Measurements from ENCODE around the gene DLG3. TPM values are rescaled to one million over a fixed set of nuclear protein-coding genes. Genes with fewer than 3 reads are reported as not detected.

DLG3 gene
- total RNA-seq, 1 experiment from 2014 or later = 48.4 TPM

- DNase-seq (ENCODE audit: low read depth, low spot score) = no peak
- ChIA-PET RAD21 (ENCODE audit: low non-redundant PET in 1 of 2, low total read pairs in 2 of 2, uncharacterized antibody in 2 of 2, unreplicated experiment in 2 of 2) (no interaction called here), CTCF (no interaction called here), POLR2A (no interaction called here)
- no TSS peak for BruUV-seq (replicated peaks)
- Histone ChIP-seq H3K36me3 (ENCODE audit: control insufficient read depth in 1 of 2, insufficient read depth in 2 of 2, low read length in 2 of 2) (peaks cover 1 to 4% of the 10 kb centered on the region in 2 experiments; a peak in 2 of 4 replicates), H3K9me2 (ENCODE audit: insufficient read depth) (no peaks in the 10 kb centered on the region), H4K20me1 (ENCODE audit: insufficient read depth) (no peaks in the 10 kb centered on the region), H3K9ac (ENCODE audit: low read length) (no peak overlapping the region), H3K4me2 (ENCODE audit: low read length) (no peak overlapping the region), H3K4me1 (ENCODE audit: control insufficient read depth in 1 of 2, insufficient read depth in 2 of 2, low read length in 2 of 2) (no peaks in the 10 kb centered on the region), H3K4me3 (replicated peaks in 1 of 2; ENCODE audit: low read depth in 1 of 2, low read length in 2 of 2) (no peak overlapping the region), H2AFZ (ENCODE audit: low read depth, low read length, poor library complexity, severe bottlenecking) (no peak overlapping the region), H3K79me2 (ENCODE audit: insufficient read depth, low read length) (no peaks in the 10 kb centered on the region), H3K27me3 (ENCODE audit: insufficient read depth, low read length) (no peaks in the 10 kb centered on the region), H3K9me3 (ENCODE audit: control insufficient read depth in 1 of 2, insufficient read depth in 1 of 2, low read depth in 1 of 2, low read length in 2 of 2) (no peaks in the 10 kb centered on the region), H3K27ac (ENCODE audit: low read depth, low read length) (no peak overlapping the region)
- TF ChIP-seq EGR1 (IDR thresholded peaks at IDR 0.05; ENCODE audit: low read depth) = no peak
- TF ChIP-seq RAD21 (IDR thresholded peaks at IDR 0.05; ENCODE audit: low read depth) = no peak
- no peak for TF ChIP-seq TCF7L2 (IDR thresholded peaks at IDR 0.05; ENCODE audit: borderline replicate concordance, extremely low read depth, insufficient read depth, insufficient read length)
- no peak for TF ChIP-seq FOSL1 (IDR thresholded peaks at IDR 0.05; ENCODE audit: low read depth)
- no peak for TF ChIP-seq EZH2phosphoT487 (IDR thresholded peaks at IDR 0.05; ENCODE audit: borderline replicate concordance)
- no peak for TF ChIP-seq CTCF (IDR thresholded peaks at IDR 0.05 in 2 of 3, conservative IDR thresholded peaks at IDR 0.05 in 1 of 3; ENCODE audit: borderline replicate concordance in 1 of 3, insufficient read depth in 1 of 3, low read depth in 2 of 3, low read length in 2 of 3)
- TF ChIP-seq REST (IDR thresholded peaks at IDR 0.05; ENCODE audit: low read depth) = no peak
- no peak for TF ChIP-seq MAX (IDR thresholded peaks at IDR 0.05)
- TF ChIP-seq YY1 (IDR thresholded peaks at IDR 0.05; ENCODE audit: extremely low read depth, insufficient replicate concordance, low read depth, low read length) = no peak
- TF ChIP-seq POLR2A (IDR thresholded peaks at IDR 0.05; ENCODE audit: borderline replicate concordance, extremely low read depth, insufficient read depth, insufficient read length) = no peak
- TF ChIP-seq ELF1 (IDR thresholded peaks at IDR 0.05; ENCODE audit: borderline replicate concordance, low read depth) = no peak
- no peak for TF ChIP-seq ZFX (IDR thresholded peaks at IDR 0.05)
- no peak for TF ChIP-seq ZBTB33 (IDR thresholded peaks at IDR 0.05; ENCODE audit: extremely low read depth, insufficient replicate concordance, low read length)
- ATAC-seq = no peak
- intact Hi-C loops (cut with micrococcal nuclease) = no loop called here
Observed at GRCh38 chrX:70411475-70411874, 33.2 kb upstream of the DLG3 start.
